HG03039 (cell line): ENCODE results near the gene IGF2BP2.
"Not testable (repeated sequence)": the region's sequence is repeated elsewhere in the genome, so short reads cannot be mapped to it uniquely, and the experiment has no call there.

Experiments
- ATAC-seq: cut with Tn5 transposase; IDR thresholded peaks from one replicate; pipeline ENCODE4 v1.9.1; 2021; ENCODE audit warnings: mild to moderate bottlenecking, moderate library complexity; ENCODE audit not compliant: unreplicated experiment

Gene IGF2BP2

GRCh38 chr3:185717121-185717520 lies 107.7 kb downstream of the IGF2BP2 start:
- no peak for ATAC-seq

GRCh38 chr3:185716436-185717108 lies 108.3 kb downstream of the IGF2BP2 start:
- ATAC-seq, result no peak

- ATAC-seq, result no peak
Measured at GRCh38 chr3:185715091-185715490, 109.8 kb downstream of the IGF2BP2 start.

GRCh38 chr3:185714085-185714484 lies 110.8 kb downstream of the IGF2BP2 start:
- no peak for ATAC-seq

GRCh38 chr3:185713015-185713414 lies 111.8 kb downstream of the IGF2BP2 start:
- ATAC-seq, result no peak

- ATAC-seq, result no peak
Measured at GRCh38 chr3:185712337-185712736, 112.5 kb downstream of the IGF2BP2 start.

- no peak for ATAC-seq
Measured at GRCh38 chr3:185711255-185711870, 113.5 kb downstream of the IGF2BP2 start.

GRCh38 chr3:185709251-185709955 lies 115.4 kb downstream of the IGF2BP2 start:
- ATAC-seq, result no peak

GRCh38 chr3:185708392-185708791 lies 116.5 kb downstream of the IGF2BP2 start:
- ATAC-seq, result no peak

GRCh38 chr3:185705498-185705897 lies 119.3 kb downstream of the IGF2BP2 start:
- no peak for ATAC-seq

GRCh38 chr3:185702262-185703225 lies 122.3 kb downstream of the IGF2BP2 start:
- no peak for ATAC-seq

- no peak for ATAC-seq
Measured at GRCh38 chr3:185701611-185702261, 123.1 kb downstream of the IGF2BP2 start.

GRCh38 chr3:185699927-185700326 lies 124.9 kb downstream of the IGF2BP2 start:
- ATAC-seq, result no peak

- not testable (repeated sequence) for ATAC-seq
Measured at GRCh38 chr3:185697228-185697627, 127.6 kb downstream of the IGF2BP2 start.

GRCh38 chr3:185696039-185696438 lies 128.8 kb downstream of the IGF2BP2 start:
- no peak for ATAC-seq

- no peak for ATAC-seq
Measured at GRCh38 chr3:185693985-185694653, 130.7 kb downstream of the IGF2BP2 start.

GRCh38 chr3:185691622-185692021 lies 133.2 kb downstream of the IGF2BP2 start:
- no peak for ATAC-seq

GRCh38 chr3:185687271-185687878 lies 137.5 kb downstream of the IGF2BP2 start:
- ATAC-seq, result no peak

- no peak for ATAC-seq
Measured at GRCh38 chr3:185685231-185686035, 139.4 kb downstream of the IGF2BP2 start.
